Mesenchymal stem cell (in vitro differentiated cells and primary cell): Measurements from ENCODE around the gene ZNF791.

Experiments used
- DNase-seq: peaks from one replicate; pipeline ENCODE4 v3.0.0-alpha.2; 2013
- H2AFZ ChIP-seq: one replicate; pipeline ENCODE4 v1.6.1; 2013; ENCODE audit warnings: low read depth, mild to moderate bottlenecking, control low read depth, inconsistent platforms, low read length, moderate library complexity
- H2AK5ac ChIP-seq: 2 replicates; pipeline ENCODE4 v1.6.1; 2013; ENCODE audit warnings: low read length, moderate library complexity, mild to moderate bottlenecking, inconsistent platforms; ENCODE audit not compliant: severe bottlenecking
- H2BK120ac ChIP-seq: one replicate; pipeline ENCODE4 v1.6.1; 2013; ENCODE audit warnings: low read depth, mild to moderate bottlenecking, inconsistent platforms, low read length, moderate library complexity
- H2BK12ac ChIP-seq, 2 experiments: one replicate each; pipeline ENCODE4 v1.6.1; 2013; ENCODE audit warnings: inconsistent platforms in 2 of 2, low read length in 2 of 2, mild to moderate bottlenecking in 2 of 2, moderate library complexity in 2 of 2, control low read depth in 1 of 2
- H2BK15ac ChIP-seq: one replicate; pipeline ENCODE4 v1.6.1; 2013; ENCODE audit warnings: mild to moderate bottlenecking, low read depth, inconsistent platforms; ENCODE audit not compliant: poor library complexity, severe bottlenecking
- H2BK5ac ChIP-seq: 2 replicates; pipeline ENCODE4 v1.6.1; 2013; ENCODE audit warnings: low read depth, mild to moderate bottlenecking, low read length, control low read depth, inconsistent platforms; ENCODE audit not compliant: poor library complexity, severe bottlenecking
- H3K14ac ChIP-seq, 2 experiments: one replicate each; pipeline ENCODE4 v1.6.1; 2013; ENCODE audit warnings: inconsistent platforms in 2 of 2, low read length in 2 of 2, control low read depth in 1 of 2, mild to moderate bottlenecking in 1 of 2, moderate library complexity in 1 of 2
- H3K18ac ChIP-seq, 2 experiments: one replicate each; pipeline ENCODE4 v1.6.1; 2013; ENCODE audit warnings: inconsistent platforms in 2 of 2, low read length in 2 of 2, control low read depth in 1 of 2, low read depth in 1 of 2, mild to moderate bottlenecking in 1 of 2
- H3K23ac ChIP-seq, 2 experiments: one replicate each; pipeline ENCODE4 v1.6.1; 2013; ENCODE audit warnings: inconsistent platforms in 2 of 2, low read length in 2 of 2, mild to moderate bottlenecking in 2 of 2, moderate library complexity in 2 of 2, control low read depth in 1 of 2
- H3K27ac ChIP-seq: 2 replicates; pipeline ENCODE4 v1.5.1; 2013; ENCODE audit warnings: mild to moderate bottlenecking, moderate library complexity, low read length, control low read depth, inconsistent platforms; ENCODE audit not compliant: poor library complexity, severe bottlenecking
- H3K27me3 ChIP-seq, 2 experiments: 2 replicates each; pipeline versions ENCODE4 v1.6.1 to v1.7.0; 2013; ENCODE audit warnings: low read length in 2 of 2, mild to moderate bottlenecking in 2 of 2, moderate library complexity in 2 of 2, control low read depth in 1 of 2, inconsistent platforms in 1 of 2; ENCODE audit not compliant: control insufficient read depth in 1 of 2, insufficient read depth in 1 of 2
- H3K36me3 ChIP-seq, 2 experiments: 2 replicates each; pipeline versions ENCODE4 v1.6.1 to v1.7.0; 2013; ENCODE audit warnings: low read length in 2 of 2, control low read depth in 1 of 2, inconsistent platforms in 1 of 2, low read depth in 1 of 2, mild to moderate bottlenecking in 1 of 2; ENCODE audit not compliant: insufficient read depth in 2 of 2, control insufficient read depth in 1 of 2
- H3K4ac ChIP-seq, 2 experiments: one replicate each; pipeline ENCODE4 v1.6.1; 2013; ENCODE audit warnings: inconsistent platforms in 2 of 2, low read length in 2 of 2, mild to moderate bottlenecking in 2 of 2, moderate library complexity in 2 of 2, control low read depth in 1 of 2, low read depth in 1 of 2
- H3K4me1 ChIP-seq: 2 replicates; pipeline ENCODE4 v1.6.1; 2013; ENCODE audit warnings: low read depth, low read length, control low read depth; ENCODE audit not compliant: control insufficient read depth, insufficient read depth
- H3K4me2 ChIP-seq: 2 replicates; pipeline ENCODE4 v1.6.1; 2013; ENCODE audit warnings: low read length, mild to moderate bottlenecking, inconsistent platforms; ENCODE audit not compliant: poor library complexity, severe bottlenecking
- H3K4me3 ChIP-seq, 2 experiments: 2 replicates each; pipeline versions ENCODE4 v1.5.1 to v1.7.0; 2013; ENCODE audit warnings: low read length in 2 of 2, mild to moderate bottlenecking in 2 of 2, control low read depth in 1 of 2, low read depth in 1 of 2; ENCODE audit not compliant: insufficient read depth in 1 of 2
- H3K79me1 ChIP-seq: replicated peaks from 2 replicates; pipeline ENCODE4 v1.6.1; 2013; ENCODE audit warnings: mild to moderate bottlenecking, control low read depth, low read length, inconsistent platforms; ENCODE audit not compliant: poor library complexity, severe bottlenecking
- H3K9ac ChIP-seq: 2 replicates; pipeline ENCODE4 v1.7.0; 2013; ENCODE audit warnings: mild to moderate bottlenecking, low read length, moderate library complexity
- H3K9me3 ChIP-seq: 2 replicates; pipeline ENCODE4 v1.7.0; 2013; ENCODE audit warnings: mild to moderate bottlenecking, low read length; ENCODE audit not compliant: control insufficient read depth
- H4K8ac ChIP-seq: one replicate; pipeline ENCODE4 v1.6.1; 2013; ENCODE audit warnings: inconsistent platforms, mild to moderate bottlenecking, low read length, moderate library complexity
- H4K91ac ChIP-seq: one replicate; pipeline ENCODE4 v1.6.1; 2013; ENCODE audit warnings: mild to moderate bottlenecking, low read length, inconsistent platforms
- WGBS: methylation state at CpG from one replicate; pipeline ENCODE4 v1.1.7; 2013; ENCODE audit warnings: mixed read lengths; 5-methylcytosine and 5-hydroxymethylcytosine counted together

The ZNF791 gene

DNA sequence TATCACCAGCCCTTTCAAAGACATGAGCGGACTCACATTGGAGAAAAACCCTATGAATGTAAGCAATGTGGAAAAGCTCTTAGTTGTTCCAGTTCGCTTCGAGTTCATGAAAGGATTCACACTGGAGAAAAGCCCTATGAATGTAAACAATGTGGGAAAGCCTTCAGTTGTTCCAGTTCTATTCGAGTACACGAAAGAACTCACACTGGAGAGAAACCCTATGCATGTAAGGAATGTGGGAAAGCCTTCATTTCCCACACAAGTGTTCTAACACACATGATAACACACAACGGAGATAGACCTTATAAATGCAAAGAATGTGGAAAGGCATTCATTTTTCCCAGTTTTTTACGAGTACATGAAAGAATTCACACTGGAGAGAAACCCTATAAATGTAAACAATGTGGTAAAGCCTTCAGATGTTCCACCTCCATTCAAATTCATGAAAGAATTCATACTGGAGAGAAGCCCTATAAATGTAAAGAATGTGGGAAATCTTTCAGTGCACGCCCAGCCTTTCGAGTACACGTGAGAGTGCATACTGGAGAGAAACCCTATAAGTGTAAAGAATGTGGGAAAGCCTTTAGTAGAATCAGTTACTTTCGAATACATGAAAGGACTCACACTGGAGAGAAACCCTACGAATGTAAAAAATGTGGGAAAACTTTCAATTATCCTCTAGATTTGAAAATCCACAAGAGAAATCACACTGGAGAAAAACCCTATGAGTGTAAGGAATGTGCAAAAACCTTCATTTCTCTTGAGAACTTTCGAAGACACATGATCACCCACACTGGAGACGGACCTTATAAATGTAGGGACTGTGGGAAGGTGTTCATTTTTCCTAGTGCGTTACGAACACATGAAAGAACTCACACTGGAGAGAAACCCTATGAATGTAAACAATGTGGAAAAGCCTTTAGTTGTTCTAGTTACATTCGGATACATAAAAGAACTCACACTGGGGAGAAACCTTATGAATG, 17.6 kb downstream of the ZNF791 start:
- peaks cover 17% of the 10 kb centered on the region for H3K79me1 ChIP-seq
- H4K8ac ChIP-seq, result no peak overlapping the region
- H3K4me2 ChIP-seq, result no peak overlapping the region
- no peak overlapping the region for H2BK5ac ChIP-seq
- no peak overlapping the region for H3K27ac ChIP-seq
- no peaks in the 10 kb centered on the region for H3K4me1 ChIP-seq
- H2AFZ ChIP-seq, result no peak overlapping the region
- no peak overlapping the region for H3K23ac ChIP-seq
- peaks cover 85% of the 10 kb centered on the region for H3K9me3 ChIP-seq
- no peak overlapping the region for H3K9ac ChIP-seq
- WGBS, result 96% methylated on average over 14 of the region's 17 CpGs
- H3K4ac ChIP-seq, result no peak overlapping the region
- no peak overlapping the region for H3K18ac ChIP-seq
- H2AK5ac ChIP-seq, result no peak overlapping the region
- H3K4me3 ChIP-seq, result peak overlapping the region in 1 of 2 experiments; percentile 63
- no peak overlapping the region for H3K14ac ChIP-seq
- peak; percentile 41 for DNase-seq
- peaks cover 72 to 85% of the 10 kb centered on the region in 2 experiments for H3K36me3 ChIP-seq
- H2BK120ac ChIP-seq, result no peak overlapping the region
- H3K27me3 ChIP-seq, result no peaks in the 10 kb centered on the region
- no peak overlapping the region for H4K91ac ChIP-seq
- H2BK12ac ChIP-seq, result no peak overlapping the region
- no peak overlapping the region for H2BK15ac ChIP-seq

DNA sequence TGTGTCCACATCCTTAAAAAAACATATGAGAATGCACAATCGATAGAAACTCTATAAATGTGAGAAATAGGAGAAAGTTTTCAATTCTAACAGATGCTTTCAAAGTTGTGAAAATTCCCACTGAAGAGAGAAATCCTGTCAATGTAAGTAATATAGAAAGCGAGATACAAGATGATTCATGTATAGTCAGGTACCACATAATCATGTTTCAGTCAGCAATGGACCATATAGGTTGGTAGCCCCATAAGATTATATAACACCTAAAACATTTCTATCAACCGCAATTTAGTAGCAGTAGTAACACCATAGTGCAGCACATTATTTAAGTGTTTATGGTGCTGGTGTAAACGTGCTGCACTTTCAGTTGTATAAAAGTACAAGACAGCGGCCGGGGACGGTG, 18.5 kb downstream of the ZNF791 start:
- no peak overlapping the region for H4K8ac ChIP-seq
- no peak overlapping the region for H4K91ac ChIP-seq
- H3K18ac ChIP-seq, result no peak overlapping the region
- H3K4ac ChIP-seq, result no peak overlapping the region
- no peak overlapping the region for H2AK5ac ChIP-seq
- DNase-seq, result no peak
- H3K9me3 ChIP-seq, result peaks cover 82% of the 10 kb centered on the region
- no peaks in the 10 kb centered on the region for H3K27me3 ChIP-seq
- WGBS, result 100% methylated on average over 4 of the region's 7 CpGs
- H2AFZ ChIP-seq, result no peak overlapping the region
- H2BK15ac ChIP-seq, result no peak overlapping the region
- H3K4me2 ChIP-seq, result no peak overlapping the region
- no peak overlapping the region for H2BK120ac ChIP-seq
- no peak overlapping the region for H2BK12ac ChIP-seq
- H3K4me1 ChIP-seq, result no peaks in the 10 kb centered on the region
- no peak overlapping the region for H3K9ac ChIP-seq
- peak overlapping the region in 1 of 2 experiments; percentile 63 for H3K4me3 ChIP-seq
- H3K27ac ChIP-seq, result no peak overlapping the region
- peaks cover 17% of the 10 kb centered on the region for H3K79me1 ChIP-seq
- H3K14ac ChIP-seq, result no peak overlapping the region
- H3K36me3 ChIP-seq, result peaks cover 65 to 78% of the 10 kb centered on the region in 2 experiments
- H2BK5ac ChIP-seq, result no peak overlapping the region
- no peak overlapping the region for H3K23ac ChIP-seq

DNA sequence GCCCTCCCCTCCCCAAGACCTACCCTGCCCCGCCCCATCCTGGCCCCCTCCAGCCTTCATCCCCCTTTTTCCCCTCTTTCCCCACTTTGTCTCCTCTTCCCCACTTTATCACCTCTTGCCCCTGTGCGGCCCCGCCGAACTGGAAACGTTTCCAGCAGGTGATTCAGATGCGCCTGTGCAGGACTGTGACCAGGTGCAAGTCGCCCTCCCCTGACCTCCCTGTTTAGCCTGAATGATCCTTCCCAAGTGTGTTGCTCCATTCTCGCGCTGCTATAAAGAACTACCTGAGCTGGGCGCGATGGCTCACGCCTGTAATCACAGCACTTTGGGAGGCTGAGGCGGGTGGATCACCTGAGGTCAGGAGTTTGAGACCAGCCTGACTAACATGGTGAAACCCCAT, 25.9 kb downstream of the ZNF791 start:
- H3K14ac ChIP-seq, result no peak overlapping the region
- H2BK12ac ChIP-seq, result no peak overlapping the region
- no peak overlapping the region for H3K27ac ChIP-seq
- WGBS, result 92% methylated on average over 13 of the region's 13 CpGs
- H3K27me3 ChIP-seq, result no peaks in the 10 kb centered on the region
- no peak overlapping the region for H3K18ac ChIP-seq
- no peak overlapping the region for H4K91ac ChIP-seq
- H3K79me1 ChIP-seq, result no peaks in the 10 kb centered on the region
- peaks cover 6% of the 10 kb centered on the region for H3K4me1 ChIP-seq
- no peak overlapping the region for H3K23ac ChIP-seq
- H3K4ac ChIP-seq, result no peak overlapping the region
- no peak for DNase-seq
- no peak overlapping the region for H2BK120ac ChIP-seq
- H3K9ac ChIP-seq, result no peak overlapping the region
- peaks cover 7 to 10% of the 10 kb centered on the region in 2 experiments for H3K36me3 ChIP-seq
- H2BK5ac ChIP-seq, result no peak overlapping the region
- H2AFZ ChIP-seq, result no peak overlapping the region
- H3K4me3 ChIP-seq, result no peak overlapping the region
- no peak overlapping the region for H3K4me2 ChIP-seq
- H3K9me3 ChIP-seq, result peaks cover 11% of the 10 kb centered on the region
- no peak overlapping the region for H4K8ac ChIP-seq
- no peak overlapping the region for H2AK5ac ChIP-seq
- H2BK15ac ChIP-seq, result no peak overlapping the region

DNA sequence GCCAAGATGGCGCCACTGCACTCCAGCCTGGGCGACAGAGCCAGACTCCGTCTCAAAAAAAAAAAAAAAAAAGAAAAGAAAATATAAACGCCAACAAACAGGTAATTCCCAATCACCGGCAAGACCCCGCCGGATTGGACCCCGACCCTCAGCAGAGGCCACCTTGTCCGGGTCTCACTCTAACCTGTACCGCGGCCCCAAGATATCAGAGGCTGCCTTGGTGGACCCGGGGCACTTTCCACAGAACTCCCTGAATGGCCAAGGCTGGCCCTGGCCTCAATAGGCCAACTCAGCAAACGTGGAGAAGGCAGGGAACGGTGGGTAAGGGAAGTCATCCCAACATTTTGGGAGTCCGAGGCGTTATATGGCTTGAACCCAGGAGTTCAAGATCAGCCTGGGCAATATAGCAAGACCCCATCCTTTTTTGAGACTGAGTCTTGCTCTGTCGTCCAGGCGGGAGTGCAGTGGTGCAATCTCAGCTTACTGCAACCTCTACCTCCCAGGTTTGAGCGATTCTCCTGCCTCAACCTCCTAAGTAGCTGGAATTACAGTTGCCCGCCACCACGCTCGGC, 28.0 kb downstream of the ZNF791 start:
- Histone ChIP-seq H3K4me2 (no peak overlapping the region), H3K27ac (no peak overlapping the region), H2AK5ac (no peak overlapping the region), H3K79me1 (no peaks in the 10 kb centered on the region), H4K91ac (no peak overlapping the region), H2AFZ (no peak overlapping the region), H3K36me3 (no peaks in the 10 kb centered on the region), H3K9me3 (no peaks in the 10 kb centered on the region), H3K4me3 (no peak overlapping the region), H3K4ac (no peak overlapping the region), H3K14ac (no peak overlapping the region), H2BK5ac (no peak overlapping the region), H3K9ac (no peak overlapping the region), H2BK15ac (no peak overlapping the region), H3K18ac (no peak overlapping the region), H2BK12ac (no peak overlapping the region), H4K8ac (no peak overlapping the region), H3K27me3 (no peaks in the 10 kb centered on the region), H3K4me1 (peaks cover 6% of the 10 kb centered on the region), H3K23ac (no peak overlapping the region), H2BK120ac (no peak overlapping the region)
- WGBS, result 97% methylated on average over 22 of the region's 22 CpGs
- DNase-seq, result no peak
